Tibial artery (tissue), 4 donors: Measurements from ENCODE around the gene VGLL2.

Experiments used
- DNase-seq, 2 donors: peaks; one replicate each; pipeline ENCODE4 v3.0.0-alpha.2; 2019
- H3K27ac ChIP-seq, 2 donors: fragments of 200-600 bp; sonication (generic) in 1 of 2; 1 replicate in 1 of 2; 2 replicates in 1 of 2; pipeline ENCODE4 v1.5.1; 2018 to 2019; ENCODE audit warnings: mild to moderate bottlenecking in 1 of 2
- H3K27me3 ChIP-seq, 2 donors: fragments of 200-600 bp; sonication (generic) in 1 of 2; one replicate each; pipeline versions ENCODE4 v1.5.1 to v1.6.0; 2016 to 2019
- H3K36me3 ChIP-seq, 3 donors: fragments of 200-600 bp; sonication (generic) in 2 of 3; one replicate each; pipeline ENCODE4 v1.5.1; 2016 to 2019; ENCODE audit warnings: mild to moderate bottlenecking in 2 of 3
- H3K4me1 ChIP-seq, 4 donors: fragments of 200-600 bp; sonication (generic) in 2 of 4; 1 replicate in 3 of 4; 2 replicates in 1 of 4; pipeline ENCODE4 v1.5.1; 2016 to 2019
- H3K4me3 ChIP-seq, 2 donors: fragments of 200-600 bp; sonication (generic) in 1 of 2; 1 replicate in 1 of 2; 2 replicates in 1 of 2; pipeline ENCODE4 v1.5.1; 2018 to 2019; ENCODE audit warnings: mild to moderate bottlenecking in 2 of 2
- H3K9me3 ChIP-seq, 3 donors: fragments of 200-600 bp; sonication (generic) in 1 of 3; one replicate each; pipeline ENCODE4 v1.5.1; 2016 to 2019
- CTCF ChIP-seq, 2 experiments: fragments of 200-600 bp in 1 of 2; fragments of 450-650 bp in 1 of 2; IDR thresholded peaks; one replicate each; pipeline ENCODE4 v1.5.1; 2017 to 2019; ENCODE audit warnings: antibody characterized with exemption in 2 of 2, mild to moderate bottlenecking in 1 of 2, moderate library complexity in 1 of 2
- intact Hi-C: fragments of 100-400 bp; cut with DNase I; formaldehyde crosslinking; loops from one replicate; pipeline ENCODE4 v1.15.0; 2023; ENCODE audit warnings: low total_unique reads

Gene VGLL2

GRCh38 chr6:117266257-117267053, 1.1 kb downstream of the VGLL2 start:
- H3K9me3 ChIP-seq, result no peaks in the 10 kb centered on the region
- TF ChIP-seq CTCF (IDR thresholded peaks at IDR 0.05), result no peak
- H3K4me1 ChIP-seq, result peaks cover 0 to 41% (median 35%) of the 10 kb centered on the region in 4 donors
- peaks cover 0 to 97% of the 10 kb centered on the region in 2 donors for H3K27me3 ChIP-seq
- no peak overlapping the region for H3K27ac ChIP-seq
- intact Hi-C loops, result no loop called here
- H3K36me3 ChIP-seq, result no peaks in the 10 kb centered on the region
- H3K4me3 ChIP-seq, result peak overlapping the region; percentile 46 to 54
- no peak for DNase-seq

GRCh38 chr6:117267054-117267347, 1.6 kb downstream of the VGLL2 start:
- Histone ChIP-seq H3K9me3 (no peaks in the 10 kb centered on the region), H3K36me3 (no peaks in the 10 kb centered on the region), H3K4me3 (no peak overlapping the region), H3K4me1 (peaks cover 0 to 41% (median 35%) of the 10 kb centered on the region in 4 donors), H3K27ac (no peak overlapping the region), H3K27me3 (peaks cover 0 to 95% of the 10 kb centered on the region in 2 donors)
- no peak for DNase-seq
- TF ChIP-seq CTCF (IDR thresholded peaks at IDR 0.05), result no peak
- intact Hi-C loops, result no loop called here

- Histone ChIP-seq H3K36me3 (no peaks in the 10 kb centered on the region), H3K4me1 (peaks cover 0 to 41% (median 35%) of the 10 kb centered on the region in 4 donors), H3K27ac (no peak overlapping the region), H3K9me3 (no peaks in the 10 kb centered on the region), H3K27me3 (peaks cover 0 to 93% of the 10 kb centered on the region in 2 donors), H3K4me3 (no peak overlapping the region)
- DNase-seq, result no peak
- no peak for TF ChIP-seq CTCF (IDR thresholded peaks at IDR 0.05)
- intact Hi-C loops, result no loop called here
These were observed 2.6 kb downstream of the VGLL2 start for GRCh38 chr6:117267766-117268534.

GRCh38 chr6:117268924-117269323, 3.6 kb downstream of the VGLL2 start:
- peaks cover 0 to 87% of the 10 kb centered on the region in 2 donors for H3K27me3 ChIP-seq
- TF ChIP-seq CTCF (IDR thresholded peaks at IDR 0.05), result no peak
- no peak overlapping the region for H3K4me3 ChIP-seq
- H3K27ac ChIP-seq, result no peak overlapping the region
- no peaks in the 10 kb centered on the region for H3K9me3 ChIP-seq
- no peaks in the 10 kb centered on the region for H3K36me3 ChIP-seq
- peaks cover 0 to 41% (median 35%) of the 10 kb centered on the region in 4 donors for H3K4me1 ChIP-seq
- intact Hi-C loops, result no loop called here
- DNase-seq, result no peak

GRCh38 chr6:117269638-117270054, 4.3 kb downstream of the VGLL2 start:
- Histone ChIP-seq H3K27ac (no peak overlapping the region), H3K4me1 (peaks cover 0 to 36% (median 31%) of the 10 kb centered on the region in 4 donors), H3K4me3 (peak overlapping the region in 1 of 2 donors; percentile 36), H3K27me3 (peaks cover 0 to 83% of the 10 kb centered on the region in 2 donors), H3K9me3 (no peaks in the 10 kb centered on the region), H3K36me3 (no peaks in the 10 kb centered on the region)
- DNase-seq, result no peak
- intact Hi-C loops, result no loop called here
- TF ChIP-seq CTCF (IDR thresholded peaks at IDR 0.05), result no peak
